ENCODE results near the gene TTC39B.
A peak's percentile ranks its signal among the peaks of the same experiment; 100 is the strongest.

TTC39B gene

DNA sequence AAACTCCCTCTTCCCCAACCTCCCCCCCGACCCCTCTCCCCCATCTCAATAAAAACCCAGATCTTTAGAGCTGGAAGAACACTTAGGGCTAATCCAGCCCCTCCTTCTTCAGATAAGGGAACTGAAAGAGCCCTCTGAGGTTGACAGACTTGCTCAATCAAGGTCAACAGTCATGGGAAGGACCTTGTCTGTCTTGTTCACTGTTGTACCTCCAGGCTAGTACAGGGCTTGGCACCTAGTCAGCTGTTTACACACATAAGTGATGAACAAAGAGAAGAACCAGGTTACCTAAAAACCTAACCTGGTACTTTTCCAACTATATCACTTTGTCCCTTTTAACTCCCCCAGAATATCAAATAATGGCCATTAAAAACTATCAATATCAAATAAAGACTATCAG lies 2.4 kb downstream of the TTC39B start:
- no peak for DNase-seq (ENCODE audit: low read depth)

DNA sequence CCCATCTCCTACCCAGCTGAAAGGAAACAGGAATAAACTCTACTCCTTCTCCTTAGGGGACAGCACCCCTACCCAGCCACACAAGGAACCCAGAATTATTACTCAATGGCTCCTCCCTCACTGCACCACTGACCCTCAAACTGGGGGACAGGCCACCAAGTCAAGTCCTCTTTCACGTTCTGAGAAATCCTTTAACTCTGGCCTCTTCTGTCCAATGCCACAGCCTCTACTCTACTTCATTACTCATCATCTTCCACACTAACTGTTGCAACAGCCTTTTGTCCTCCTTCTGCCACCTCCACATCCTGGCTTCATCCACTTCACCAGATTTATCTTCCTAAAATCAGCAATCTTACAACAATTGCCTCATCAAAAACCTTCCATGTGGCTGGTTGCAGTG lies 6.8 kb downstream of the TTC39B start:
- DNase-seq (ENCODE audit: low read depth): no peak

DNA sequence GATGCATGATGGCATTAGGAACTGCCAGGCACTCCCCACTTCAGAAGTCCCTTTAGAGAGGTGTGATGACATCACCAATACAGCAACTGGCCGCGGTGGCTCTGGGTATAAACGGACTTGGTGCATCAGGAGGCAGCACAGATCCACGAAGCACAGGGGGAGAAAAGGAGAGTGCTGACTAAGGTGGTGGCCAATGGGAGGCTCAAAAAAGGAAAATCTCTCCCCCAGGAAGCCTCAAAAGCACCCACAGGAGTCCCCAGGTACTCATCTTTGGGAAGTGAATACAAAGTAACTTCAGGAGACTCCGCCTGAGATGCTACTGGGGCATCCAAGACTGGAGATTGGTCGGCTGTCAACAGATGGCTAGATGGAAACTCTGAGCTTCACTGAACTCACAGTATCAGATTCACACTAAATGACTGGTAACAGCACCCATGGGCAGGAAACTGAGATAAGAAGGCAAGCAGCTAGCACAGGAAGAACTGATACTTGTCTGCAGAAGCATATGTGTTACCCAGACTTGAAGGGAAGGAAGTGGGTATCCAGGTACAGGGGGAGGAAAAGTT lies 7.6 kb downstream of the TTC39B start:
- DNase-seq (ENCODE audit: low read depth): peak; percentile 35

DNA sequence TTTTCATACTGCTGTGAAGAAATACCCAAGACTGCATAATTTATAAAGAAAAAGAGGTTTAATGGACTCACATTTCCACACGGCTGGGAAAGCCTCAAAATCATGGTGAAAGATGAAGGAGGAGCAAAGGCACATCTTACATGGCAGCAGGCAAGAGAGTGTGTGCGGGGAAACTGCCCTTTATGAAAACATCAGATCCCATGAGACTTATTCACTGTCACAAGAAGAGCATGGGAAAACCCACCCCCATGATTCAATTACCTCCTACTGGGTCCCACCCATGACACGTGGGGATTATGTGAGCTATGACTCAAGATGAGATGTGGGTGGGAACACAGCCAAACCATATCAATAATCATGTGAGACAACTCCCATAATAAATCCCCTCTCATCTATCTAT lies 8.7 kb downstream of the TTC39B start:
- DNase-seq (ENCODE audit: low read depth): no peak

DNA sequence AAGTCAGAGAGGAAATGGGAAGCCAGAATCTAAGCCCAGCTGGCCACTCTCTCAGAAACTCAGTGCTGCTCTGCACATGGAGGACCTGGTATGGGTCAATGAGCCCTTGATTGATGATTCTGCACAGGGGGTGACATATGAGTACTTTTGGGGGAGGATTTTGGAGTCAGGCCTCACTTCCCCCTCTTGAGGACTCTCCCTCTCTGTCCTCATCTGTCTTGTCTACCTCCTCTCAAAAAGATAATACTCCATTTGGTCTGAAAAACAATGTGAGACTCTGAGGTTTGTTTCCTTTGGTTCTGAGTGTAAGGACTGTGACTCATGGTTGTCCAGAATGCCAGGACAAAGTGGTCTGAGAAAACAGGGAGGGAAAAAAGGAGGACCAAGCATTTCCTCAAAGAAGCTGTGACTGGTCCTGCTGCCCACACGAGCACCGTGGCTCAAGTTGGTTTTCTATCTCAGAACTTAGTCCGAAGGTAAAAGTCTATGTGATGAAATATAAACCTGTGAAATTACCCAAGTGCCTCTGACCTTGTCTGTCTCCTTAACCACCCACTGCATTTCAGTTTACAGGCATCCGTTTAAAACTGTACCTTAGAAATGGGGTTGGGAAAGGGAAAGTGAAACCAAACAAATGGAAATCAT lies 11.1 kb downstream of the TTC39B start:
- no peak for DNase-seq (ENCODE audit: low read depth)

DNA sequence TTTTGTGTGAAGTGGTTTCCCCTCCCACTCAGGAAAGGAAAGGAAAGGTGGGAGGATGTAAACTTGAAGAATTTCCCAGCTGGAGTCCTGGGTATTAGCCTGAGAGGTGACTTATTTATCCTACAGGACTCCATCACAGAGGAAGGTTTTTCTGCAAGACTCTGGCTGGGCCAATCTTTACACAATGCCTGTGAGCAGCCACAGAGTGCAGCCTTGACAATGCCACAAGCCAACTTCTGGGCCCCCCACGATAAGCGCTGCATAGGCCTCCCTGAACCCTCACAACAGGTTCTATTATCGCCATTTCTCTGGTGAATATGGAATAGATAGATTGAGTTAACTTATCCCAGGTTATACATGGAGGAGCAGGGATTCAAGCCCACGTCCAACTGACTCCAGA lies 12.4 kb downstream of the TTC39B start:
- no peak for DNase-seq (ENCODE audit: low read depth)

DNA sequence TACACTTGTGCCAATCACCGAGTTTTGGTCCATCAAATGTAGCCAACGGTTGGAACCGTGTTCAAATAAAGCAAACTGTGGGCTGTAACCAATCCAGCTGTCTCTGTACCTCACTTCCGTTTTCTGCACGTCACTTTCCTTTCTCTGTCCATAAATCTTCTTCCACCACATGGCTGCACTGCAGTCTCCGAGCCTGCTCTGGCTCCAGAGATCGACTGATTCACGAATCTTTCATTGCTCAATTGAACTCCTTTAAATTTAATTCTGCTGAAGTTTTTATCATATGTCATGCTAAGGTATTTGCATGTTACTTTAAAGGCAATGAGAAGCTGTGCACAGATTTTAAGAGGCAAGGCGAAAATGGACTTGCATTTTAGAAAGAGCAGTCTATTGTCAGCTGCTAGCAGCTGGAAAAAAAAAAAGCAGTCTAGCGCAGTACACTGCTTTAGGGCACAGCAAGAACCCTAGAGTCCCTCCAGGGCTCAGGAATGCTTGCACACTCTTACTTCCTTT lies 13.2 kb downstream of the TTC39B start:
- no peak for DNase-seq (ENCODE audit: low read depth)

DNA sequence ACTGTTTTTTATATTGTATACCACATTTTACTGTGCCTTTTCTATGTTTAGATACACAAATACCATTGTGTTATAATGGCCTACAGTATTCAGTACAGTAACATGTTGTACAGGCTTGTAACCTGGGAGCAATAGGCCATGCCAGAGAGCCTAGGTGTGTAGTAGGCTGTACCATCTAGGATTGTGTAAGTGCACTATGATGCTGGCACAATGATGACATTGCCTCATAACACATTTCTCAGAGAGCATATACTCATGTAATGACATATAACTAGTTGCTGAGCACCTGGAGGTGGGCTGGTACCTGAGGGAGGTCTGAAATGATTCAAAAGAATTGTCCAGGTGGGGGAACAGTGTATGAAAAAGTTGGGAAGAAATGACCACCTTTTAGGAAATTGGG lies 13.9 kb downstream of the TTC39B start:
- DNase-seq (ENCODE audit: low read depth): no peak

DNA sequence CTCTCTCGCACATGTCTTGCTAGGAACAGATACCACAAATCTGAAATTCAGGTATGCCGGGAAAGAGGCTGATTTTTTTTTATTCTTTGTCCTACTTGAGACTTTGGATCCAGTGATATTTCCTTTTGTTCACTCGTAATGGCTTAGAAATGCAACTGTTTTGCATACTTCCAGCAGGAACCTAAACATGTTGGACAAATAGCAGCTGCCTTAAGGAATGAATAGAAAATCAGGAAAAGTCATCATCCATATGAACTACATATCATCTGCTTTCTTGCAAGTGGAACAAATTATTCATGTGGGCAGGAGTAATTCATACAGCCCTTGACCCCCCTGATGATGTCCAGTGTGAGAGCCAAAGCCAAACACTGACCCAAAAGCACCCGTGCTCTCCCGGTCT lies 17.4 kb downstream of the TTC39B start:
- DNase-seq (ENCODE audit: low read depth): no peak

DNA sequence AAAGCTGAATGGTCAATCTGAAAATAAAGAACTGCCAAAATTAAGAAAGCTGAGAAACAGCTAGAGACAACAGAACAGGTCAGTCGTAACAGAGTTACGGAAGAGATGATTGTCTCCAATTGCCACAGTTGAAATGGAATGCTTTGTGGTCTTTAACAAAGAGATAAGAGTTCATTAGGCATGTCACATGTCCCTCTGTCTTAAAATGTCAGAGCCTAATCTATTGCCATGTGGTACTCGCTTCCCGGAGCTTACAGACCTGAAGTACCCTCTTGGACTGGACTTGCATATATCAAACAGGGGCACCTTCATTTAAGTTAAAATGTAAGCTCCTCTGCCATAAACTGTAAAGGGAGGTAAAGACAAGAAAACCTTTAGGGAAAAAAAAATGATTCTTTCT lies 19.7 kb downstream of the TTC39B start:
- no peak for DNase-seq (ENCODE audit: low read depth)

DNA sequence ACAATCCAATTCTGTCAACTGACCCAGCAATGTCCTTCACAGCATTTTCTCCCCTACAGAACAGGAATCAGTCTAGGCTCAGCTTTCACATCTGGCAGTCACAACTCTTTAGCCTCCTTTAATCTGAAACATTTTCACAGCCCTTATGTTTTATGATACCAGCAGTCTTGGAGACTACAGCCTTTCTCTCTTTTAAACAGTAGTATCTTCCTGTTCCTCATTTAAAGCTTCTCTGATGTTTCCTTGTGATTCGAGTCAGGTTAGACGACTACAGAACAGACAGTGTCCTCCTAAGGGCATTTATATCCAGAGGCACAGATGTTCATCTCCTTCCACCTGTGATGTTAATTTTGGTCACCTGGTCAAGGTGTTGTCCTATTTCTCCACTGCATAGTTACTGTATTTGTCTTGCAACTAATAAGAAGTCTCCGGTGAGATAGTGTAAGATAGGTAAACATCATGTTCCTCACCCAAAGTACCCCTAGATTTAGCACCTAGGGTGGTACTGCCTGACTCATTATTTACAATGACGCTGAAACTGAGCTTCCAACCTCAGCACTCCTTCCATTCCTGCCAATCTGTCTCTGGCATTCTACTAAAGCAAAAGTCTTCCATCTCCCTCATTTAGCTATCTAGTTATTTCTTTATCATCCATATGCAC lies 20.7 kb downstream of the TTC39B start:
- no peak for DNase-seq (ENCODE audit: low read depth)

DNA sequence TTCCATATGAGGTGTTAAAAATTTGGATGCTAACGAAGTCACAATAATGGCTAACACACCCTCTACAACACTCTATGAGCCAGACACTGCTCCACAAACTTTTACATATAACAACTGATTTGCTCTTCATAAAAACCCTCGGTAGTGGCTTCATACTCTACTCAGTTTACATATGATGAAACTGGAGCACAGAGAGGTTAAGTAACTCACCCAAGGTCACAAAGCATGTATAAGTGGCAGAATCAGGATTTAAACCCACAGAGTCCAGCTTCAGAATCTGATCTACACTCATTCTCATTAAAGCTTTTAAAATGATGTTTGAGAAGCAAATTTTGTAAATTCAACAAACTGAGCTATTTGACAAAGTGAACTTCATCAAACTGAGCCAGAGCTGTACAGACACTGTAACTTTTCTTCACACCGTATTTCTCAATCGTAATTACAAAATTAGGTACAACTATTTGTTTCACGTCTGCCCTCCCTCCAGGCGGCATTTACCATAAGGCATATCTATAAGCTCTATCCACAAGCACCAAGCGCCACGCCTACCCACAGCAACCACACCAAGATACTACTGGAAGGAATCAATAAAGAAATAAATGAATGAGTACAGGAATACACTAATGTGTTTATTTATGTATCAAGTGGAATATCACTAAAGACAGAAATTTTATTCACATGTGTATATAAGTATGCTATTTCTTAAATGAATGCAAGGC lies 24.3 kb downstream of the TTC39B start:
- DNase-seq (ENCODE audit: low read depth): no peak

DNA sequence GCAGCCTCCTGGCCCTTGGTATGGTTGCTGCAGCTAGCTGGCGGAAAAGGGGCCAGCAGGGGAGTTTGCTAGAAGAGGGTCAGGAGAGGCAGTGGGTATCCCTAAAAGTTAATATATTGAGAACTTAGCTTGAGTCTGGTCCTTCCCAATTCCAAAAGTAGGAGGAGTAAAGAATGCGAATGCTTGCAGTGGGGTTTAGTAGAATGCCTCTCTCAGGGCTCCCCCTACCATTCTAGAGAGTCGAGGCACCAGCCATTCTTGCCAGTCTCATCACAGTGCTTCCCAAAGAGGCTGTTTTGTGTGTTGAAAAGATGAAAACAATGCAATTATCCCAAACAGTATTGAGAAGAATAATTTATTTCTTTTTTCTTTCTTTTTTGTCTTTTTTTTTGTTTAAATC lies 26.4 kb downstream of the TTC39B start:
- DNase-seq (ENCODE audit: low read depth): no peak

DNA sequence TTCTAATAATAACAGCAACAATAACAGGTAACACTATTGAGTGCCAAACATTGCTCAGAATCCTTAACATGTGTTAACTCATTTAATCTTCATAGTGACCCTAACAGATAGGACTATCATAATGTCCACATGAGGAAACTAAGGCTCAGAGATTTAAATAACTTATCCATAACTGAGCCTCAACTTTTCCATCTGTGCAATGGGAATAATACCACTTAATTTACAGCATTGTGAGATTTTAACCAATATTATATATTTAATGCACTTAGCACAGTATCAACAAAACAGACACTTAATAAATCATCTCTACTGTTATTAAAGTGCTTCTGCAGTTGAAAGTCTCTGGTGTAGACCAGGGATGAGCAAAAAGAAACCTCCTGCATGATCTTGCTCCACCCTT lies 28.2 kb downstream of the TTC39B start:
- no peak for DNase-seq (ENCODE audit: low read depth)

DNA sequence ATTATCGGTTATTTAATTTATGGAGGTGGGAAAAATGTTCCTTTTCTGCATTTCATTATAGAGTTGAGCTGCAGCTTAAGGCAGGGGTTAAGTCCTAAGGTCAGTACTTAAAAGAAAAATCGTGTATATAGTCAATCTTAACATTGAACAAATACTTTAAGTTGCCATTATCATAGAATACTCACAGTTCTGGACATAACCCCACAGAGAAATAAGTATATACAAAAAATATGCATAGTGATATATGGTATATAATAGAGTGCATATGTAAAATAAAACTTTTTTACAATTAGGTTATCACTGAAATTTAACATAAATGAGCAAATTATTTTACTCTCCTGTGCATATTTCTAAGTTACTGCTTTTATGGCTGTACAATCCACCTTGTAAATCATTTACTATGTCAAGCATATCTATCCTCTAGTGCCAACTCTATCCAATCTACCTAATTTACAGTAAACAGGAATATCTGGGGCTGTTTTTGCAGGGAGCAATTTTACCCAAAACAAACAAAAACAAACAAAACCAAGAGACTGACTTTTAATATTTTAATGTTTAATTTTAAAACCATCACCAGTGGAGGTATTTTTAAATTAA lies 28.8 kb downstream of the TTC39B start:
- no peak for DNase-seq (ENCODE audit: low read depth)

DNA sequence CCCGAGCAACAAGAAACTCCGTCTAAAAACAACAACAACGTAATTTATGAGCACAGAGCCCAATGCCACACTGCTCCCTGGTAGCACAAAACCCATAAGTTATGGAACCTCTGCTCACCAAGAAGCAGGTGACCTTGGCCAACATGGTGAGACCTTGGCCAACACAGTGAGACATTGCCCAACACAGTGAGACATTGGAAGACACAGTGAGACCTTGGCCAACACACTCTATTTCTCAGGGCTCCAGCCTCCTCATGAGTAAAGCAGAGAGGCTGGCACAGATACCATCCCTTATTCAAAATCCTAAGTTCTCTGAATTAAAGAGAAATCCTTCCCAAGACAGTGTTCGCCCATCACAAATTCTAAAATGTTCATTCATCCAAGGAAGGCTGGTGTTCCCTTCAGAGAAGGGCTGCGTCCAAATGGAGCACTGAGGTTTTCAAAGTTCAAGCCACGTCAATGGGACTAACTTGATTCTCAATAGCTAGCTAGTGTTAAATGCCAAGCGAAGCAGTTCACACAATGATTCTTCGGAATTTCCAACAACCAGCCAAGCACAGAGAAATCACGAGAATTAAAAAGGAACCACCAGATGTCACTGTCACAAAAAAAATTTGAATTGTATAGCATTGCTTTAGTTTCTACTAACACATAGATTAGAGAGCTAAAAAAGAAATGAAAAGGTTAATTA lies 29.5 kb downstream of the TTC39B start:
- no peak for DNase-seq (ENCODE audit: low read depth)

DNA sequence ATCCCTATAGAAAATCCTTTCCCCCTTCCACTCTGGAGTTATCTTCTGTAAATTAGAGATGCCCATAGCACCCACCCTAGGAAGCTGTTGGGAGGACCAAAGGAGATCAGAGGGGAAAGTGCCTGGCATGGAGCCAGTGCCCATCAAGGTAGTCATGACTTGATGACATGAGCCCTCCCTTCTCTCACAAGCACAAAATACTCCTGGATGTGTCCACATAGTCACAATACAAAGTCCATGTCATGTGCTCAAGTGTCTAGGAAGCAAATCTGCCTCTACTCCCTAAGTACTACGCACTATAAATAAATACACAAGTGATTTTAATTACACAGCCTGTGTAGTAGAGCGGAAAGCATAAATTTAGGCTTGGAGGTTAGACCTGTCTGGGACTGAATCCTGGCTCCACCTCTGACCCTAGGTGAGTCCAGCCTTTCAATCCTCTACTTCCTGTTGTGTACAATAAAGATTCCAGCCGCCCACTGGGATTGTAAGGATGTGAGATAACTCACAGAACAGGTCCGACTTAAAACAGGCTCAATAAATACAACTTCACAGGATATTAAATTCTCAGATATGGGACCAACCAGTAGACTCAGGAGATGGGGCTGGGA lies 30.6 kb downstream of the TTC39B start:
- no peak for DNase-seq (ENCODE audit: low read depth)

DNA sequence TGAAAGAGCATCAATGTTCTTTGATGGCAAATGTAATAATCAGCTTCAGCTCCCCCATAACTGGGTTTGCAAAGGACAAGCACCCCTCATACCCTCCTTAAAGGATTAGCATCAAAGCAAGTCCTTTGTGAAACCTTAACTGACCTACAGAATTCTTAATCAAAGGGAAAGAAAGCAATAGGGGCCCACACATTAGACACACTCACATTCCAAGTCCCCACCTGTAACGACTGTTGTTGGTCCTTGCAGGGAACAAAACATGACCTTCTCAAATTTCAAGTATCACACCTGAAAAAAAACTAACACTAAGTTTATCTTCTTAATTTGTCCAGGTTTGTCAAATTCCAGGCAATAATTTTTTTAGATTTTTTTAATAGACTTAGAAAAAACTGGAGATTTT lies 32.6 kb downstream of the TTC39B start:
- DNase-seq (ENCODE audit: low read depth): no peak

DNA sequence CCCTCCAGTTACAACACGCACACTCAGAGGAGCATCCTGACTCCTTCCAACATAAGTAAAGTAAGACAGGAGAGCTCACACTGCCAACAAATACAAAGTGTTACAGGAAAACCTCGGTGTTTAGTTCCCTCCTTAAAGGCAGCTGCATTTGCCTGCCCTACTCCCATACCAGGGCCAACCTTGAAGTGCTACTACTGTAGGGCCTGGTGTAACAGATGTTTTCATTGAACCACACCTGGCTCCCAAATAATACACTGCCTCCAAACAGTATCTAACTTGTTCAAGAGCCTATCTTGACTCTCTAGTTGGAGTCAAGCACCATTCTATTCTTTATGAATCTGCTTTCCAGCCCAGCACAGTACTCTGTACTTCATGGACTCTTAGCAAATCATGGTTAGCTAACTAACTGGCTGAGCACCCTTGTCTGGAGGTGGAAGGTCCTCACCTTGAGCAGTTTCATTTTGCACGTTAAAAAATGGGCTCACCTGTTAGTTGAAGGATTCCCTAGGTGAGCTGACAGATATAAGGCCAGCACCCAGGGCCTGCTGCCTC lies 34.6 kb downstream of the TTC39B start:
- no peak for DNase-seq (ENCODE audit: low read depth)

DNA sequence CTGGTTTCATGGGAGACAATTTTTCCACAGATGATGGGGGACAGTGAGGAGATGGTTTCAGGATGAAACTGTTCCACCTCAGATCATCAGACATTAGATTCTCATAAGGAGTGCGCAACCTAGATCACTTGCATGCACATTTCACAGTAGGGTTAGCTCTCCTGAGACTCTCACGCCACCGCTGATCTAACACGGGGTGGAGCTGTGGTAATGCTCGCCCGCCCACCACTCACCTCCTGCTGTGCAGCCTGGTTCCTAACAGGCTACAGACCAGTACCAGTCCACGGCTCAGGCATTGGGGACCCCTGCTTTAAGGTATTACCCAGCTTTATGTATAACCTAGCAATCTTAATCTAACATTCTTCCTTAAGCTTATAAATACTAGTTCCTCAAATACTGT lies 35.6 kb downstream of the TTC39B start:
- no peak for DNase-seq (ENCODE audit: low read depth)

DNA sequence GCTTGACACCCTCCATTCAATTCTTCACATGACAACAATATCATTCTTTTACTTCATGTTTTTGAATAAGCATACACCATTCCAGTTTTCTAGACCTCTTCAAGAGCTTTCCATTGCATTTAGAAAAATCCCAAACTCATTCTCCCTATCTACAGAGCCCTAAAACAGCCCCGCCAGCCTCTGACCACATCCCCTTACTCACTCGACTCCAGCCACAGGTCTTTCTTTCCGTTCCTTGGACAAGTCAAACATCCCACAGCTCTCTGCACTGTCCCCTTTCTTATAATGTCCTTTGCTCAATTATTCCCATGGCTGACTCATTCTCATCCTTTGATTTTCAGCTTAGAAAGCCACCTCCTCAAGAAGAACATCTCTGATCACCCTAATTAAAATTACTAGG lies 38.2 kb downstream of the TTC39B start:
- DNase-seq (ENCODE audit: low read depth): no peak
